AG04450 (cell line): ENCODE data around the gene ZNF846. TPM values are rescaled to one million over a fixed set of nuclear protein-coding genes. Genes with fewer than 3 reads are reported as not detected.
"Not testable (repeated sequence)": the region's sequence is repeated elsewhere in the genome, so short reads cannot be mapped to it uniquely, and the experiment has no call there.

Experiments used
- CTCF ChIA-PET: fragments of 300-600, 350-600 bp; formaldehyde crosslinking; extraction: SDS; loops from one replicate; lab custom pipeline; 2022; ENCODE audit warnings: antibody characterized with exemption, inconsistent platforms; lab: Charles Lee
- POLR2A ChIA-PET: fragments of 350-600 bp; formaldehyde crosslinking; extraction: SDS; loops from one replicate; lab custom pipeline; 2021; ENCODE audit warnings: antibody characterized with exemption, inconsistent platforms; lab: Yijun Ruan, JAX
- DNase-seq: peaks from one replicate; pipeline ENCODE4 v3.0.0-alpha.2; 2011; ENCODE audit warnings: low read depth, low spot score
- H3K27ac ChIP-seq: one replicate; pipeline ENCODE4 v1.5.1; 2012; ENCODE audit warnings: low read depth, low read length, control low read depth
- H3K27me3 ChIP-seq: one replicate; pipeline ENCODE4 v1.6.0; 2012; ENCODE audit warnings: low read length; ENCODE audit not compliant: control insufficient read depth, insufficient read depth
- H3K4me3 ChIP-seq: 2 replicates; pipeline ENCODE4 v1.5.1; 2011; ENCODE audit warnings: mild to moderate bottlenecking, low read depth, low read length, control low read depth
- H3K9me3 ChIP-seq: 2 replicates; pipeline ENCODE4 v1.5.1; 2012; ENCODE audit warnings: low read length; ENCODE audit not compliant: control insufficient read depth, insufficient read depth
- CTCF ChIP-seq: IDR thresholded peaks from 2 replicates; pipeline ENCODE4 v1.5.1; 2011; ENCODE audit warnings: low read depth, low read length, control low read depth, inconsistent platforms
- polyA plus RNA-seq: library from polyadenylated mRNA; depleted of rRNA; stranded (reverse); fragments of >200 nt; gene quantifications from 2 replicates; pipeline ENCODE4 v1.2.3, GENCODE V29; 2011

ZNF846 gene
- polyA plus RNA-seq, 1 experiment = 9.2 TPM

DNA sequence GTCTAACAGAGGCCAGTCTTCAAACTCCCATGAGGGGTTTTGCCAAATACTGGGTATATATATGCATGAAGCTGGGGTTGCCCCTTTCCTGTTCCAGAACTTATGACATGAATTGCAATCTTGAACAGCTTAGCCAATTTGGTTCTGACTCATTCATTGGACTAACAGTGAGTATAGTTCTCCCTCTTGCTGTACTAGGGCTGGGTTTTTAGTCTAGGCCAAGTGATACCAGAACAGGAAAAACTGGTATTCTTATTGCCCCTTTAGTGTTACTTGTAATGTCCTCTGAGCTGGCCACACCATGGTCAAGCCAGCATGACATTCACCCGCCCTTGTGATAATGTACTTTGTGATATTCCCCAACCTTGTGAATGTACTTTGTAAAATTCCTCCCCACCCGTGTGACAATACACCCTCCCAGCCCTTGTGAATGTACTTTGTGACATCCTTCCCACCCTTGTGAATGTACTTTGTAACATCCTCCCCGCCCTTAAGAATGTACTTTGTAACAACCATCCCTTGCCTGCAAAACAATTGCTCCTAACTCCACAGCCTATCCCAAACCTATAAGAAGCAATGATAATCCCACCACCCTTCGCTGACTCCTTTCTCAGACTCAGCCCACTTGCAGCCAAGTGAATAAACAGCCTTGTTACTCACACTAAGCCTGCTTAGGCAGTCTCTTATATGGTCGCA is 26.9 kb downstream of the ZNF846 start:
- CTCF ChIA-PET = no interaction called here
- POLR2A ChIA-PET = no interaction called here
- TF ChIP-seq CTCF = no peak

GRCh38 chr19:9735986-9736385 is 32.6 kb downstream of the ZNF846 start:
- ChIA-PET POLR2A (no interaction called here), CTCF (no interaction called here)
- no peak overlapping the region for H3K27ac ChIP-seq
- H3K9me3 ChIP-seq = peaks cover 15% of the 10 kb centered on the region
- no peak for TF ChIP-seq CTCF
- no peak for DNase-seq
- no peaks in the 10 kb centered on the region for H3K27me3 ChIP-seq
- H3K4me3 ChIP-seq = no peak overlapping the region

More for the DNA sequence above, 26.9 kb downstream of the ZNF846 start:
- Histone ChIP-seq H3K27me3 (no peaks in the 10 kb centered on the region), H3K9me3 (no peaks in the 10 kb centered on the region; the same call in none of the 2 replicates), H3K4me3 (no peak overlapping the region), H3K27ac (no peak overlapping the region)
- no peak for DNase-seq

- H3K27ac ChIP-seq, CTCF ChIA-PET, H3K27me3 ChIP-seq, H3K4me3 ChIP-seq, POLR2A ChIA-PET, H3K9me3 ChIP-seq, DNase-seq: not testable (repeated sequence)
These were observed 38.5 kb downstream of the ZNF846 start for GRCh38 chr19:9730056-9730455.

DNA sequence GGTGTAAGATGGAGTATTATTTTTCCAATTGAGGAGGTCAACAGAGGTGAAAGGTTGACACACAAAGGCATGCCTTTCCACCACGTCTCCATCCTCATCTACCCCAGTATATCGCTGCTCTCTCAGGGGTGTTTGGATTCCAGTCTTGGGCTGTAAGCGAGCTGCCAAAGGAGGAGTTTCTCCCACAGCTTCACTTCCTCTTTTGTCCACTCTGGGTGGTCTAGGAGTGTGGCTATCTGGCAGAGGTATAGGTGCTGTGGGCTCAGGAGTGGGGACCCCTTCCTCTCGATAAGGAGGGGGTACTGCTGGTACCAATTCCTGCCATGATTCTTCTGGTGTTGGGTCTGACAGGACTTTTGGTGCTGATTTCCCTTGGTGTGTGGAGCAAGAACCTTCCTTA is 39.4 kb downstream of the ZNF846 start:
- no peak for DNase-seq
- ChIA-PET CTCF (no interaction called here), POLR2A (no interaction called here)
- Histone ChIP-seq H3K4me3 (no peak overlapping the region), H3K27ac (no peak overlapping the region), H3K27me3 (no peaks in the 10 kb centered on the region), H3K9me3 (no peaks in the 10 kb centered on the region; the same call in 1 of the 2 replicates)
- TF ChIP-seq CTCF = no peak

DNA sequence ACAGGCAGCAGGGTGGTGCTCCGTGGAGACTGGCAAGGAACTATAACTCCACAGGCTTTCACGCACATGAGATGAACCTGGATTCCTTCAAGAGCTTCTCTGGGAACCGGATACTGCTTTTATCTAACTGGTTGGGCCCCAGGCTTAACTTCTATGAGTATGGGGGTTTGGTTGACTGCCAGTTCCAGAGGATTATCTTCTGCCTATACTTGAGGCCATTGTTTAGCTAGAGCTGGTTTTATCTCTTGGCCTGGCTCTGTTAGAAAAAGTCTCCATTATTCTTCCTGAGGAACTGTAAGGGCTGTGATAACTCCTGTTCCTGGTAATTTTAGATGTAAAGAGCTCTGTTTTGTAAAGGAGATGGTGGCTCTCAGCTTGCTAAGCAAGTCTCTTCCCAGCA is 40.9 kb downstream of the ZNF846 start:
- Histone ChIP-seq H3K9me3 (no peaks in the 10 kb centered on the region), H3K4me3 (no peak overlapping the region), H3K27me3 (no peaks in the 10 kb centered on the region), H3K27ac (no peak overlapping the region)
- CTCF ChIA-PET = no interaction called here
- POLR2A ChIA-PET = no interaction called here
- no peak for TF ChIP-seq CTCF
- DNase-seq = no peak

DNA sequence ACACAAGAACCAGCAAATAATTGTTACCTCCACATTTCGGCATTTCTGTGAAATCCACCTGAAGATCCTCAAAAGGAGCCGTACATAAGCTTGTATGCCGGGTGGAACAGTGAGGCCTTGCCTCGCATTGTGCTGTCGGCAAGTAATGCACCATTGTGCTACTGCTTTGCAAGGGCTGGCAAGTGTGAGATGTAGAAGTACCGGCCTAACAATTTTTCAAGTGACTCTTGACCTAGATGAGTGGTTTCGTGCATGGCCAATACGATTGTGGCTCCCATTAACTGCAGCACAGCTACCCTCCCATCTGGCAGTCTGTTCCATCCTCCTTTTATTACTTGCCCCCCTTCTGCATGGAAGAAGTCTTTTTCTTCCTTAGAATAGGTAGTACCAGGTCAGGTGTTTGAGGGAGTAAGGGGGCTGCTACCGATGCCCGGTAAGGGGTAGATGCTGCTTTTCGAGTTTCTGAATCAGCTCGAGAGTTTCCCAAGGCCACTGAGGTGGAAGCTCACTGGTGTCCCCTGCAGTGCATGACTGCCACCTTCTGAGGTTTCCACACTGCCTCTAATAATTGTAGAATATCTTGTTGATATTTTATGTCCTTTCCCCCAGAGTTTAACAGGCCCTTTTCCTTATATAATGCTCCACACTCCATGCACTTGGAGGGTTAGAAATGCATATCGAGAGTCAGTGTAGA is 42.9 kb downstream of the ZNF846 start:
- POLR2A ChIA-PET, CTCF ChIA-PET, H3K9me3 ChIP-seq: not testable (repeated sequence)

More for the DNA sequence above, 42.9 kb downstream of the ZNF846 start:
- H3K27ac ChIP-seq, DNase-seq, H3K4me3 ChIP-seq, H3K27me3 ChIP-seq: not testable (repeated sequence)
